RWPE1 (cell line): Measurements from ENCODE around the gene CFB.

ENCODE experiments used
- CTCF ChIA-PET: fragments of 350-600 bp; sonication (Branson Sonifier 250); formaldehyde crosslinking; extraction: SDS; loops from one replicate; lab custom pipeline; 2021; lab: Yijun Ruan, JAX
- POLR2A ChIA-PET: fragments of 400-600 bp; formaldehyde crosslinking; extraction: SDS; loops from one replicate; lab custom pipeline; 2020; ENCODE audit warnings: antibody characterized with exemption; ENCODE audit not compliant: low non-redundant PET; lab: Yijun Ruan, JAX
- DNase-seq: peaks from one replicate; pipeline ENCODE4 v3.0.0; 2012; ENCODE audit warnings: low spot score
- H3K27ac ChIP-seq: fragments of 450-650 bp; 2 replicates; pipeline ENCODE4 v1.5.1; 2017
- CTCF ChIP-seq: fragments of 450-650 bp; conservative IDR thresholded peaks from 2 replicates; pipeline ENCODE4 v1.5.1; 2017; ENCODE audit warnings: low read depth, mild to moderate bottlenecking

The CFB gene

GRCh38 chr6:31935021-31935420, 10.9 kb upstream of the CFB start:
- DNase-seq: no peak
- POLR2A ChIA-PET: no interaction called here
- H3K27ac ChIP-seq: no peak overlapping the region
- CTCF ChIA-PET: no interaction called here
- no peak for TF ChIP-seq CTCF

- TF ChIP-seq CTCF: no peak
- POLR2A ChIA-PET: no interaction called here
These were observed 10.1 kb upstream of the CFB start for GRCh38 chr6:31935823-31936222.

GRCh38 chr6:31940256-31940664, 5.6 kb upstream of the CFB start:
- H3K27ac ChIP-seq: no peak overlapping the region
- no peak for TF ChIP-seq CTCF
- POLR2A ChIA-PET: no interaction called here
- CTCF ChIA-PET: no interaction called here
- DNase-seq: no peak

More at GRCh38 chr6:31935823-31936222, 10.1 kb upstream of the CFB start:
- CTCF ChIA-PET: no interaction called here
- DNase-seq: no peak
- H3K27ac ChIP-seq: no peak overlapping the region

GRCh38 chr6:31943742-31944141, 2.2 kb upstream of the CFB start:
- TF ChIP-seq CTCF: no peak
- POLR2A ChIA-PET: no interaction called here
- no peak for DNase-seq
- H3K27ac ChIP-seq: no peak overlapping the region
- CTCF ChIA-PET: interaction anchor here (1.1 kb wide), 1 partner anchor 21 kb away, joined by 4 read pairs; no protein-coding TSS in a partner anchor

- CTCF ChIA-PET: interaction anchor here (0.9 kb wide), 1 partner anchor 11 kb away, joined by 3 read pairs; no protein-coding TSS in a partner anchor
- DNase-seq: no peak
- no peak for TF ChIP-seq CTCF
- H3K27ac ChIP-seq: peak overlapping the region; percentile 93
- POLR2A ChIA-PET: interaction anchor here (0.7 to 1.2 kb wide), 3 partner anchors 14 to 47 kb away, joined by 4 to 8 read pairs (median 7); partner anchors contain the start of genes SKIC2 and ZBTB12
These were observed 765 bp upstream of the CFB start for GRCh38 chr6:31945154-31945506.

GRCh38 chr6:31946370-31946885, 533 bp downstream of the CFB start:
- POLR2A ChIA-PET: interaction anchor here (0.6 to 1.1 kb wide), 2 partner anchors 39 to 44 kb away, joined by 8 read pairs; partner anchors contain the start of gene ZBTB12
- CTCF ChIA-PET: no interaction called here
- no peak for TF ChIP-seq CTCF
- DNase-seq: no peak
- H3K27ac ChIP-seq: peak overlapping the region; percentile 93
